A549 (cell line): Measurements from ENCODE around the gene CDC5L. TPM values are rescaled to one million over a fixed set of nuclear protein-coding genes. Genes with fewer than 3 reads are reported as not detected.

Source experiments
- ATAC-seq, 2 experiments: fragments of 200-7000 bp in 1 of 2; fragments of >200 bp in 1 of 2; cut with Nextera tagmentation in 1 of 2; cut with Tn5 transposase in 1 of 2; 3 replicates each; pipeline versions ENCODE4 v1.8.0 to v1.9.1; 2018 to 2020; ENCODE audit warnings: mild to moderate bottlenecking in 1 of 2, moderate library complexity in 1 of 2
- CTCF ChIA-PET: fragments of 300-600 bp; sonication (Branson Sonifier 250); formaldehyde crosslinking; extraction: SDS; loops from one replicate; lab custom pipeline; 2021; ENCODE audit warnings: antibody characterized with exemption, inconsistent platforms; lab: Yijun Ruan, JAX
- POLR2A ChIA-PET: fragments of 350-600 bp; formaldehyde crosslinking; extraction: SDS; loops from one replicate; lab custom pipeline; 2021; ENCODE audit warnings: antibody characterized with exemption, inconsistent platforms; lab: Yijun Ruan, JAX
- DNase-seq, 2 experiments: peaks; one replicate each; pipeline versions ENCODE4 v3.0.0 to v3.0.0-alpha.2; 2011 to 2016; ENCODE audit warnings: low read depth in 1 of 2, low spot score in 1 of 2
- FAIRE-seq: peaks from 2 replicates; lab custom pipeline; 2011; peaks lifted over from hg19 to GRCh38; lab: Jason Lieb, UNC
- H3K27ac ChIP-seq, 2 experiments: fragments of >200 bp; sonication (Bioruptor Twin); formaldehyde crosslinking; 3 replicates each; pipeline ENCODE4 v1.5.1; 2016 to 2017
- H3K4me1 ChIP-seq: fragments of >200 bp; sonication (Bioruptor Twin); formaldehyde crosslinking; 3 replicates; pipeline ENCODE4 v1.6.1; 2016
- H3K4me2 ChIP-seq: fragments of >200 bp; sonication (Bioruptor Twin); formaldehyde crosslinking; 3 replicates; pipeline ENCODE4 v1.6.1; 2016
- H3K4me3 ChIP-seq: fragments of >200 bp; sonication (Bioruptor Twin); formaldehyde crosslinking; 3 replicates; pipeline ENCODE4 v1.5.1; 2016
- H3K9me3 ChIP-seq: fragments of >200 bp; sonication (Bioruptor Twin); formaldehyde crosslinking; 3 replicates; pipeline ENCODE4 v1.6.1; 2016
- CBX8 ChIP-seq: fragments of 200-600 bp; sonication (generic); IDR thresholded peaks from 2 replicates; pipeline ENCODE4 v1.6.1; 2016
- EHF ChIP-seq: fragments of 250-450 bp; sonication (Bioruptor Pico); IDR thresholded peaks from 2 replicates; pipeline ENCODE4 v1.5.0; 2020; ENCODE audit warnings: mild to moderate bottlenecking
- FOSL2 ChIP-seq, 2 experiments: fragments of 450-650 bp in 1 of 2; fragments of >200 bp in 1 of 2; sonication (Bioruptor Twin) in 1 of 2; formaldehyde crosslinking; IDR thresholded peaks; 2 replicates each; pipeline versions ENCODE4 v1.5.0 to v1.6.1; 2016 to 2020; ENCODE audit warnings: mild to moderate bottlenecking in 1 of 2, moderate library complexity in 1 of 2
- HOXB13 ChIP-seq: fragments of 250-450 bp; sonication (Bioruptor Pico); IDR thresholded peaks from 2 replicates; pipeline ENCODE4 v1.5.0; 2020; ENCODE audit warnings: low read depth, mild to moderate bottlenecking, moderate library complexity
- JUNB ChIP-seq: fragments of >200 bp; sonication (Bioruptor Twin); formaldehyde crosslinking; IDR thresholded peaks from 2 replicates; pipeline ENCODE4 v1.6.1; 2016
- KDM5A ChIP-seq: fragments of 200-600 bp; sonication (generic); IDR thresholded peaks from 2 replicates; pipeline ENCODE4 v1.6.1; 2016; ENCODE audit warnings: antibody characterized with exemption, mild to moderate bottlenecking
- MAFK ChIP-seq: fragments of 450-650 bp; IDR thresholded peaks from 2 replicates; pipeline ENCODE4 v1.6.1; 2014; ENCODE audit not compliant: partially characterized antibody
- MYC ChIP-seq: IDR thresholded peaks from 2 replicates; pipeline ENCODE4 v1.6.1; 2012; ENCODE audit warnings: mild to moderate bottlenecking, inconsistent platforms, low read length, improper control_type of control experiment, borderline replicate concordance
- NPAS2 ChIP-seq: fragments of 250-450 bp; sonication (Bioruptor Pico); IDR thresholded peaks from 2 replicates; pipeline ENCODE4 v1.8.0; 2022; ENCODE audit warnings: mild to moderate bottlenecking, moderate library complexity, borderline replicate concordance
- NR3C1 ChIP-seq: fragments of >200 bp; sonication (Bioruptor Twin); formaldehyde crosslinking; IDR thresholded peaks from 3 replicates; pipeline ENCODE4 v1.6.1; 2017
- RAD21 ChIP-seq, 2 experiments: fragments of >200 bp in 1 of 2; sonication (Bioruptor Twin) in 1 of 2; formaldehyde crosslinking in 1 of 2; IDR thresholded peaks in 1 of 2; conservative IDR thresholded peaks in 1 of 2; 2 replicates in 1 of 2; 3 replicates in 1 of 2; pipeline ENCODE4 v1.6.1; 2012 to 2018; ENCODE audit warnings: inconsistent platforms in 1 of 2
- RARB ChIP-seq: fragments of 250-450 bp; sonication (Bioruptor Pico); IDR thresholded peaks from 2 replicates; pipeline ENCODE4 v1.8.0; 2021; ENCODE audit warnings: mild to moderate bottlenecking, moderate library complexity
- RCOR1 ChIP-seq: fragments of 150-350 bp; IDR thresholded peaks from 2 replicates; pipeline ENCODE4 v1.6.1; 2014; ENCODE audit warnings: antibody characterized with exemption, low read length, low read depth
- RFX5 ChIP-seq: fragments of 450-650 bp; IDR thresholded peaks from 2 replicates; pipeline ENCODE4 v1.7.1; 2014; ENCODE audit warnings: antibody characterized with exemption, mild to moderate bottlenecking, moderate library complexity
- SMC3 ChIP-seq: fragments of >200 bp; sonication (Bioruptor Twin); formaldehyde crosslinking; IDR thresholded peaks from 3 replicates; pipeline ENCODE4 v1.6.1; 2018; ENCODE audit warnings: inconsistent platforms
- TP53 ChIP-seq: fragments of 250-450 bp; sonication (Bioruptor Pico); IDR thresholded peaks from 2 replicates; pipeline ENCODE4 v1.5.0; 2021; ENCODE audit warnings: mild to moderate bottlenecking, moderate library complexity
- ZNF302 ChIP-seq: fragments of 250-450 bp; sonication (Bioruptor Pico); IDR thresholded peaks from 2 replicates; pipeline ENCODE4 v1.9.0; 2021; ENCODE audit warnings: inconsistent platforms, mild to moderate bottlenecking, moderate library complexity
- WGBS: methylation state at CpG from one replicate; pipeline ENCODE4 v1.1.6; 2017; ENCODE audit errors: missing lambda C conversion rate; 5-methylcytosine and 5-hydroxymethylcytosine counted together
- polyA plus RNA-seq, 4 experiments: library from polyadenylated mRNA; depleted of rRNA in 3 of 4; stranded (reverse); fragments of >200 nt; fragmentation: RNase III in 1 of 4; extraction: RNeasy Plus Mini Kit Qiagen cat#74134 plus additional on column Dnase treatment in 1 of 4; gene quantifications; 2 replicates in 3 of 4; 3 replicates in 1 of 4; pipeline ENCODE4 v1.2.3, GENCODE V29; 2011 to 2017
- TF ChIP-seq, protein P1 (sequence below): fragments of >200 bp; sonication (Bioruptor Twin); formaldehyde crosslinking; IDR thresholded peaks from 3 replicates; pipeline ENCODE4 v1.5.1; 2016

CDC5L gene
- polyA plus RNA-seq, 2 of the 4 experiments (the other 2 are of a cell fraction): 12.8 to 20.5 TPM

- Histone ChIP-seq H3K9me3 (no peaks in the 10 kb centered on the region), H3K4me1 (peaks cover 36% of the 10 kb centered on the region), H3K4me2 (peak overlapping the region; percentile 71), H3K27ac (peak overlapping the region; percentile 68 to 75), H3K4me3 (0 out of 3 replicates have a peak overlapping the region, but pooled peaks have one; percentile 15)
- ATAC-seq: no peak
- WGBS: 50% methylated on average over 6 of the region's 6 CpGs
- DNase-seq: no peak
- no peak for FAIRE-seq
- CTCF ChIA-PET: interaction anchor here (1.0 to 1.8 kb wide), 2 partner anchors 18 to 24 kb away, joined by 3 to 11 read pairs; no protein-coding TSS in a partner anchor
- POLR2A ChIA-PET: no interaction called here
- TF ChIP-seq RFX5: no peak
- no peak for TF ChIP-seq NR3C1
- no peak for TF ChIP-seq RARB (CRISPR knock-in tag)
- no peak for TF ChIP-seq MYC
- no peak for TF ChIP-seq KDM5A
- TF ChIP-seq CBX8: no peak
- TF ChIP-seq TP53 (CRISPR knock-in tag): no peak
- no peak for TF ChIP-seq ZNF302 (CRISPR knock-in tag)
- no peak for TF ChIP-seq RAD21 (conservative IDR thresholded peaks at IDR 0.05 in 1 of 2, IDR thresholded peaks at IDR 0.05 in 1 of 2)
These were observed 106.1 kb downstream of the CDC5L start for GRCh38 chr6:44493593-44493992.

DNA sequence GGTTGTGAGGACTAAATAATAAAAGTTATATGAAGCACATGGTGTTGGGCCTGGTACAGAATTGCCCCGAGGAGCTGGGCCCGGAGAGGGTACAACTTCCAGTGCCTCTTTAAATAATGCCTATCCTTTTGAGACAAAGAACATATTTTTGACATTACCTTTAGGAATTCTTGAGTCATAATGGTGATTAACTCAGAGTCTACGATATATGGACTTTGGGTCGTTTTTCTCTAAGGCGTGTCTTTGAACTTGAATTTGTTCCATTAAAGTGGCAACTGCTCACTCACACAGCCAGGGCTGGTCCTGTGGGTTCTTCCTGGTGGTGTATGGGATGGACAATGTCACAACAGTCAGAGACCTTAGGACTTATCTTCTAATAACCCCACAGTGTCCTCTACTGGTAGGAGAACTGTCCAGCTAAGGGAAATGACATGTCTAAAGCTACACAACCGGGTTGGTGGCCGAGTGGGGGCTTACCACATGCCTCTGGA lies 106.5 kb downstream of the CDC5L start:
- 10% methylated on average over 7 of the region's 7 CpGs for WGBS
- peak overlapping the region; percentile 71 for H3K4me2 ChIP-seq
- POLR2A ChIA-PET: no interaction called here
- CTCF ChIA-PET: interaction anchor here (1.0 to 1.8 kb wide), 3 partner anchors 11 to 24 kb away, joined by 3 to 11 read pairs (median 3); no protein-coding TSS in a partner anchor
- H3K4me3 ChIP-seq: 0 out of 3 replicates have a peak overlapping the region, but pooled peaks have one; percentile 15
- H3K9me3 ChIP-seq: no peaks in the 10 kb centered on the region
- ATAC-seq (peak; percentile 73 to 83), FAIRE-seq (no peak), DNase-seq (peak; percentile 35 to 71)
- TF ChIP-seq FOSL2 (IDR thresholded peaks at IDR 0.05) (no peak; the same call in 1 of the 2 replicates), FOSL2 (CRISPR knock-in tag; IDR thresholded peaks at IDR 0.05) (peak; percentile 49; the same call in 1 of the 2 replicates), SMC3 (peak; percentile 37; the same call in 1 of the 3 replicates), RAD21 (conservative IDR thresholded peaks at IDR 0.05 in 1 of 2, IDR thresholded peaks at IDR 0.05 in 1 of 2) (peak; percentile 40 to 53; a peak in 4 of 5 replicates), JUNB (peak; percentile 32; the same call in 1 of the 2 replicates), RCOR1 (no peak)
- TF ChIP-seq, protein P1, sequence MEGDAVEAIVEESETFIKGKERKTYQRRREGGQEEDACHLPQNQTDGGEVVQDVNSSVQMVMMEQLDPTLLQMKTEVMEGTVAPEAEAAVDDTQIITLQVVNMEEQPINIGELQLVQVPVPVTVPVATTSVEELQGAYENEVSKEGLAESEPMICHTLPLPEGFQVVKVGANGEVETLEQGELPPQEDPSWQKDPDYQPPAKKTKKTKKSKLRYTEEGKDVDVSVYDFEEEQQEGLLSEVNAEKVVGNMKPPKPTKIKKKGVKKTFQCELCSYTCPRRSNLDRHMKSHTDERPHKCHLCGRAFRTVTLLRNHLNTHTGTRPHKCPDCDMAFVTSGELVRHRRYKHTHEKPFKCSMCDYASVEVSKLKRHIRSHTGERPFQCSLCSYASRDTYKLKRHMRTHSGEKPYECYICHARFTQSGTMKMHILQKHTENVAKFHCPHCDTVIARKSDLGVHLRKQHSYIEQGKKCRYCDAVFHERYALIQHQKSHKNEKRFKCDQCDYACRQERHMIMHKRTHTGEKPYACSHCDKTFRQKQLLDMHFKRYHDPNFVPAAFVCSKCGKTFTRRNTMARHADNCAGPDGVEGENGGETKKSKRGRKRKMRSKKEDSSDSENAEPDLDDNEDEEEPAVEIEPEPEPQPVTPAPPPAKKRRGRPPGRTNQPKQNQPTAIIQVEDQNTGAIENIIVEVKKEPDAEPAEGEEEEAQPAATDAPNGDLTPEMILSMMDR: peak; percentile 34; the same call in 2 of the 3 replicates
- H3K4me1 ChIP-seq: peaks cover 36% of the 10 kb centered on the region
- peak overlapping the region; percentile 68 to 75 for H3K27ac ChIP-seq

DNA sequence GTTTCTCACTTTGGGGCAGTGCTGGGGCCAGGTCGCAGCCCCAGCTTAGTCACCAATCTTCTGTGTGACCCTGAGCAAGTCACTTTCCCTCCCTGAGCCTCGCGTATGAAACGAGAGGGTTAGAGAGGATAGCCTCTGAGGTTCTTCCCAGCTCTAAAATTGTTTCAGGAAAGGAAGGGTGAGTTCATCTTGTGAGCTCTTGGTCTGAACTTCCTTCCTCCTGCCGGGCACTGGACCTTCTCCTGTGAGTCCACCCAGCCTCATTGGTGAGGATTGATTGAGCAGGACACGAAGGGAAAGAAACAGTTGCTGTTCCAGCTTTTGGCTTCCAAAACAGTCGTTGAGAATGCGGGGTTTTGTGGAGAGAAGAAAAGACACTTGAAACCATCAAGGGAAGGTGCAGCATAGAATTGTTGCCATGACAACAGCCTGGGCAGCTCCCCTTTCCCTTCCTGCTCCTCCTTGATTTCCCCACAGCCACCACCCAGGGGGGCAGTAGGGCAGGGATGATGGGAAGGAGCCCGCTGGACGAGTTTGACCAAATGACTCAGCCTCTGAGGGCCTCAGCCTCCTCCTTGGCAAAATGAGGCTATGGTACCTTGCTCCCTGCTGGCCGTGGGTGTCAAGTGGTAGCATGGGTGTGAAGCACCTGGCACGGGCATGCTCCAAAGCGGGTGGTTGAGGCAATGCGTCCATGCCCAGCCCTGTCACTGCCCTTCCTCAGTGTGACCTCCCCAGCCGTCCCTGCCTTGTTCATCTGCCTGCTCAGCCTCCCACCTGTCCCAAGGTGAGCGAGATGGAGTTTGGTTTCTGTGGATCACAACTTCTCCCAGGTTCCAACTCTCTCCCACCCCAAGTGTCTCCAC lies 107.8 kb downstream of the CDC5L start:
- Histone ChIP-seq H3K4me3 (no peak overlapping the region), H3K4me2 (no peak overlapping the region), H3K4me1 (peaks cover 27% of the 10 kb centered on the region), H3K9me3 (no peaks in the 10 kb centered on the region), H3K27ac (peak overlapping the region in 1 of 2 experiments; percentile 75; a peak in 2 of 6 replicates)
- TF ChIP-seq MAFK: no peak
- no peak for TF ChIP-seq EHF (CRISPR knock-in tag)
- TF ChIP-seq RFX5: no peak
- no peak for TF ChIP-seq HOXB13
- no peak for TF ChIP-seq NPAS2 (CRISPR knock-in tag)
- ChIA-PET CTCF (interaction anchor here (0.8 to 1.8 kb wide), 4 partner anchors 10 to 98 kb away, joined by 3 to 11 read pairs (median 3); no protein-coding TSS in a partner anchor), POLR2A (no interaction called here)
- DNase-seq (no peak), FAIRE-seq (no peak), ATAC-seq (no peak)
- WGBS: 80% methylated on average over 13 of the region's 16 CpGs
